HG03097 (cell line): ENCODE measurements around the gene NTRK2.

Experiments
- ATAC-seq: cut with Tn5 transposase; IDR thresholded peaks from one replicate; pipeline ENCODE4 v1.9.1; 2021; ENCODE audit not compliant: unreplicated experiment, low FRiP score

NTRK2 gene

DNA sequence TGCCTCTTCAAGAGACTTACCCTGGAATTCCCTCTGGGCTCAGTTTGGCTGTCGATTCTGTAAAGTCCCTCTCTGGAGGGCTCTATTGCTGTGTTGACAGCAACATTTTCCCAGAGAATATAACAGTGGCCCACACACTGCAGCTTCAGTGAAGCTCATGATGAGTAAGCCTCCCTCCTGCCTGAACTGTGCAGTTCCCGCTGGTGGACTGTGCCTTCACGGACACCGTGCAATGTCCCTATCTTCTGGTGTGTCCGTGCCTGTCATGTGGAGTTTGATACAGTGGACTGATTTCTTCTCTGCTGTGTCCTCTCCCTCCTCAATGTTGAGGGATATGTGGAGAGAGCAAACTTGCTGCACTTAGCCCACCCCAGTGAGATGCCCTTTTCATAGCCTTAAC is 109.0 kb downstream of the NTRK2 start:
- no peak for ATAC-seq

DNA sequence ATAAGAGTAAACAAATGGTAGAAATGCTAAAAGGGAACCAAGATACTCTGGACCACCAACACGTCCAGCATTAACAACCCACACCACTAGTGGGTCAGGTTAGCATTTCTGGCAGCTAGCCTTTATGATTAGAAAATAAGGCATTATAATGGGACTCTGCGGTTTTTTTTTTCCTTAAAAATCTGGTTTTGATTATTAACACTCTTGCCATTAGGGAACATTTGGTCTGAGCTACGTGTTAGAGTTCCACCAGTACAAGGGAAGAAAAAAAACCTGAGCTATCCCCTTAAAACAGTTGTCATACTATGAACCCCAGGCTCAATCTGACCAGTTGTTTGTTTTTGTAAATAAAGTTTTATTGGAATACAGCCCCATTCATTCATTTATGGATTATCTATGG is 110.4 kb downstream of the NTRK2 start:
- no peak for ATAC-seq

DNA sequence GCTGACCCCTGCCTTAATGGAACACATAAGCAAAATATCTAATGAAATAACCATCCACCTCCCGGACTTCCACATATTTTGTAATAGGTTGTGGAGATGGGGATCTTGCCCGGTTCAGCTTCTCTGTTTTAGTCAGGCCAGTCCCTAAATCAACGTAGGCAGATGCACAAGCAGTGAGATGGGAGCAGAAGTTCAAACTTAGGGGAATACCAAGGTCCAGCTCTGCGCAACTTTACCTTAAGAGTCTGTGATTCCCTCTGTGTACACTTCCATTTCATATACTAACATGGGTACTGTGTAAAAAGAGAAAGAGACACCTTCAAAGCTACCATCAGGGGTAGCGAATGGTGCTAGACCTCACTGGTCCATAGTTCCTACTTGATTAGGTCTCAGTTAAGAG is 110.9 kb downstream of the NTRK2 start:
- ATAC-seq: no peak

DNA sequence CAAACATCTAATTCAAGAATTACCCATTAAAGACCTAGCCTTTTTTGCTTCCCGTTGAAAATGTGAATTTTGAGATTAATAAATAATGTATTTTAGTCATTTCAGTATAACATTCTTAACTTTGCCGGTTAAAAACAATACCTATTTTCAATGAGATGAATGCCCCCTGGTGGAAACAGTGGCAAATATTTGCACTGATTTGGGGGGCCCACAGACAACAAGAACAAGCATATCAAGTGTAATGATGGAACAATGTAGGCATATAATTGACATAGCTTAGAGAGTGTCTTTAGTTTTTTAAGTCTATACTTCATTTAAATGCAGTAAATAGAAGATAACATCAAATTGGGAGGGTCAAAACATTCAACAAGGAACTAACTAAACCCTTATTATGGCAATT is 111.9 kb downstream of the NTRK2 start:
- ATAC-seq: no peak

DNA sequence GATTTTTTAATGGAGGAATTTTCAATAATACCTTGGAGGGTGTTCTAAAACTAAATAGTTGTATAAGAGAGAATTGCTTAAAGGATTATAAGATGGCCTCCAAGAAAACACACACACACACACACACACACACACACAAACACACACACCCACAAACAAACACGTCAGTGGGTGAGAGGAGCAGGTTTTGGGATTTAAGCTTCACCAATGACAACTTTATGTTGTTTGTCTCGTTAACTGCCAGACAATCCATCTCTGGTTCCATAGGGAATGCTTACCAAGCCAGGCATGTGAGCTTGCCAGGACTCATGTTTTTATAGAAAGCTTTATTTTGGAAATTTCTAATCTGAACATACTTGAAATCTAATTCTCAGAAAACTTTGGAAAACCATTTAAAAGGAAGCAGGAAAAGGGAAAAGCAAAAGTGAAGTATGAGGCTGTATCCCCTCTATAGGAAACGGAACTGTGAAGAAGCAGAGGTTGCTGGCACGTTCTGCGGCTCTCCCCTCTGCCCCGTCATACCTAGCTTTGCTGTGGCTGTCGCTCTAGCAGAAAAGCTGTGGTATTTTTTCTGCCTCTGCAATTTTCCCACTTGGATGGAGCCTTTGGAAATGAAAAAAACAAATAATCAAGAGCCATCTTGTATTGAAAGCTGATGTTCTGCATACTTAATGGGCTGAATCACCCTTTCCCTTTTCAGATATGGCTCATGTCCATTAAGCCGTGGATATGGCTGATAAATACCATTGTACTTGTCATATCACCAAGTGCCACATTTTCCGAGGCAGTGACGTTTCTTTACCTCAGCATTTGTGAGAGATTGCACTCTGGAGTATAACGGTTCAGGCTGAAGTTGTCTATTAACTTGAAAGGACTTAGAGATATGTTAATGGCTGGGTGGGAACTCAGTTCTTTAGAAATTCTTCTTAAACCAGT is 112.7 kb downstream of the NTRK2 start:
- no peak for ATAC-seq

DNA sequence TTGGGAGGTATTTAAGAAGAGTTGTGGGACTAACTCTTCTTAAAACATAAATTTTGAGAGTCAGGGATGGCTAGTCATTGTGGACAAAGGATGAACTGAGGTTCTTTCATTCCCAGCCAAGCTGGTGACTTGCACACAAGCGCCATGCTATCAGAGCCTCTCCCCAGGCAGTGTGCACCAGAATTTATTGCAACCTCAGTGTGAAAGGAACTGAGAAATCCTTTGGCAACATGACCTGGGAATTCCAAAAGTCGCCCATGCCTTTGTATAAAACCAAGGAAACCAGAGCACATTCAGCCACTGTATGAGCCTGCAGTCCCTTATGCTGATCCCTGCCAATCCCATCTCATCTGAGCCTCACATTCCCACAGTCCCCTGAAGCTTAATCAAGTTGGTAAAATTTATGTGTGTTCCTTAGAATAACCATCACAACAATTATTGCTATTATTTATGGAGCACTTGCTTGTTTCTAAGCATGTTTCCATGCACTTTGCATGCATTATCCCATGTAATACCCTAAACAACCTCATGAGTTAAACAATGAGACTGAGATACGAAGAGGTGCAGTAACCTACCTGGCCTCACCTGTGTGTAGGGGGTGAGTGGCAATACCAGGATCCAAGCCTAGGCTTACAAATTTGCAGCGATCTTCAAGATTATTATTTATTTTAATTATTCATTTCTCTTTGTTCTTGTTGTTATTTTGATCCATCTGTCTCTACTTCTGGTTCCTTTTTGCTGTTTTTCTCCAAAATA is 116.4 kb downstream of the NTRK2 start:
- no peak for ATAC-seq

DNA sequence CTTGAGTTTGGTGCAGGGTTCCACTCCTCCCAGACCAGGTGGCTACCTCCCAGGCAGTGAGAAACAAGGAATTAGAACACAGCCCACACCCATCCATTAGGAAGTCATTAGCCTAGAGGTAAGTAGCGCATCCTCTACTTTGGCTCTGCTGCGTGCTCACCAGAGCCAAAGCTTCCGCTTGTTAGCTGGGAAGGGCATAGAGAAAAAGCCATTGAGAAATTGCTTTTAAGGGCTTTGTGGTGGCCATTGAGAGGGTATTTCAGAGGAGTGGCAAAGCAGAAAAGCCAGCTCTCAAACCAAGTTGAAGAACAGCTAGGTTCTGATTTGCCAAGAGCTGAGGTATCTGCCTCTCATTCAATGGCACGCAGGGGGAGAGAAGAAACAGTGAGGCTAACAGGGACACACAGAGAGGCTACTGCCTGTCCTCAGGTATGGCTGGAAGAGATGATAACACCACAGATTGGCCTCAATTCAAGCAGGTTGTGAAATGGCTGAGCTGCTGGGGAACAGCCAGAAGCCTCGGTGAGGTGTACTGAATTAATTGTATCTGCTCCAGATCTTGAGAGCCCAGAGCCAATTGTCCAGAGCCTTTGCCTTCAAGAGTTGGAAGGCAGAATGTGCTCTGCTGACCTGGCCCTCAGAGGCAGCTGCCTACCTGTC is 119.4 kb downstream of the NTRK2 start:
- ATAC-seq: no peak

- no peak for ATAC-seq
Observed at GRCh38 chr9:84789463-84789830, 119.9 kb downstream of the NTRK2 start.

DNA sequence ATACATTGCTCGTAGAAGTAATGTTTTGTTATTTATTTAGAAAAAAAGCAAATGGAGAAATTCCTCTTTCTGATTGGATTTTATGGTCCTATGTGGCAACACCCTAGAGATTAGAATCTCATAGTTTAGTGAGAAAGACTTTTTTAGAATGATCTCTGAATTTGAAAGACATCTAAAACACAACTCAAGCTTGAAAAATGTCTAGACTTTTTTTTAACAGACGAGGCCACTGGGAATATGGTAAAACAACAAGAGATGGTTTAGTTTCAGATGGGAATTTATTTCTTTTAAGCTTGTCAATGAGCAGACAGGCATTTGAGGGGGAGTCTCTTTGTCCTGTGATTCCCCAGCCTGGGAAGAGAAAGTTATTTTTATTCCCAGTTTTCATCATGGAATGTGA is 122.1 kb downstream of the NTRK2 start:
- ATAC-seq: no peak

GRCh38 chr9:84793251-84793650 is 123.7 kb downstream of the NTRK2 start:
- ATAC-seq: no peak

GRCh38 chr9:84794981-84795637 is 125.6 kb downstream of the NTRK2 start:
- no peak for ATAC-seq

DNA sequence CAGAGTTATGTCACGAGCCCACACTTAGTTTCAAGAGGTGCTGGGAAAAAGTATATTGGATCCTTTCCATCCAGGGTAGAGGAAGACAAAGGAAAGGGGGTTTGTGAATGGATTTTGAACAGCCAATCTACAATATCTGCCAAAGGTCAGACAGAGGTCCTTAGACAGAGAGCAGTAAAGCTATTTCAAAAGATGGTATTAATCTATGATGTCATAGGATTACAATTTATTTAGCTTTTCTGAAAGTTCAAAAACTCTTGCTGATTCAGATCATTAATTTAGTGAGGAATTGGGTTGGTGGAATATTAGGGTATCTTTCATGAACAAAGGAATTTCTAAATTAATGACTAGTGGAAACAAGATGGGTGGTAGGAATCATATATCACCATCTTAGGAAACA is 126.9 kb downstream of the NTRK2 start:
- ATAC-seq: no peak

DNA sequence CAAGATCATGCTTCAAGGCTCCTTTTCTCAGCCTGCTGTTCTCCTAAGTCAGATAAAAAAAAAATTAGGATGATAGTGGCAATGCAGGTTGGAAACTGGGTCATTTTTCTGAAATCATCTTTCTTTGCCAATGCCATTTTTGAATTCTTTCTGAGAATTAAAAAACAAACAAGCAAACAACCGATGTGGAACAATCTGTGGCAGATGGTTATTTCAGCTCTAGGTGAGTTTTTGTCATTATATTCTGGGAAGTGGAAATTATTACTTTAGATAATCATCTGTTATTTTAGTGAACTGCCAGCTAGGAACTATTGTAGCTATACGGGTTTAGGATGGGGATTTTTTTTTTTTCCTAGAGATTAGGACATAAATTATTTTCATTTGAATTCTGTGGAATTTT is 129.7 kb downstream of the NTRK2 start:
- ATAC-seq: no peak

- ATAC-seq: no peak
Observed at GRCh38 chr9:84804951-84805694, 135.6 kb downstream of the NTRK2 start.

GRCh38 chr9:84807431-84807830 is 137.9 kb downstream of the NTRK2 start:
- ATAC-seq: no peak

DNA sequence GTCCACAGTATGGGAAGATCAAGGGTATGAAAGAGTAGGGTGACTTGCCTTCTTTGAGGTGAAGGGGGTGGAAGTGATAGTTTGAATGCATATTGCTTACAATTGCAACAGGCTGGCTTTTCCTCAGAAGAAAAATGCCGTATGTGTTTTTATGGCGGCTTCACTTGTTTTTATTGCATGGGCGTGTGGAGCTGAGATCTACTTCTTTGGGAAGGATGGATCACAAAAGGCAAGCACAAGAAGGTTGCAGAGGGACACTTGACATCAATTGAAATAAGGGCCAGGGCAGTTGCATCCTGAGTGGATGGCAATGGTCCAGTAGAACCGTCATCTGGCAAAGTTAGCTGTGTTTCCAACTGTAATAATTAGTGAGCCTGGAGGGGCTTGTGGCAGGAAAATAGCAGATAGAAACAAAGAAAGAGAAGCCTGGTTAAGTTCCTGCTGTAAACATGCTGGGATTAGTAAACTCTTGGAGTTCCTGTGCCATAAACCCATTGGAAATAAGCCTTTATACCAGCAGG is 138.4 kb downstream of the NTRK2 start:
- ATAC-seq: no peak

DNA sequence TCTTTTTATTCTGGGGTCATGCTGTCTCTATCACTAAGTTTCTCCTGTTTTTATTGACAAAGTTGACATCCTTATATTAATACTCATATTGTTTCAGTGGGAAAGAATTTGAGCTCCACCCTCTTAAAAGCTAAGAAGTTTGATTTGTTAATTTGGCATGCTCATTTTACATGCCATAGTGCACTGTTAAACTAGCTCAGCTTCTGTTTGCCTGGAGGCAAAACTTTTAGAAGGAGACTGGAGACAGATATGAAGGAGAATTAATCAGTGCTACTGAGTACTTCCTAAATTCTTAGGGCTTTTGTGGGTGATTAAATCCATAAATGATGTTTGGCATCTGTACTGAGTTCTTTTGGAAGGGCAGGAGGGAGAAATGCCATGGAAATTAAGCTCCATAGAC is 138.9 kb downstream of the NTRK2 start:
- no peak for ATAC-seq

DNA sequence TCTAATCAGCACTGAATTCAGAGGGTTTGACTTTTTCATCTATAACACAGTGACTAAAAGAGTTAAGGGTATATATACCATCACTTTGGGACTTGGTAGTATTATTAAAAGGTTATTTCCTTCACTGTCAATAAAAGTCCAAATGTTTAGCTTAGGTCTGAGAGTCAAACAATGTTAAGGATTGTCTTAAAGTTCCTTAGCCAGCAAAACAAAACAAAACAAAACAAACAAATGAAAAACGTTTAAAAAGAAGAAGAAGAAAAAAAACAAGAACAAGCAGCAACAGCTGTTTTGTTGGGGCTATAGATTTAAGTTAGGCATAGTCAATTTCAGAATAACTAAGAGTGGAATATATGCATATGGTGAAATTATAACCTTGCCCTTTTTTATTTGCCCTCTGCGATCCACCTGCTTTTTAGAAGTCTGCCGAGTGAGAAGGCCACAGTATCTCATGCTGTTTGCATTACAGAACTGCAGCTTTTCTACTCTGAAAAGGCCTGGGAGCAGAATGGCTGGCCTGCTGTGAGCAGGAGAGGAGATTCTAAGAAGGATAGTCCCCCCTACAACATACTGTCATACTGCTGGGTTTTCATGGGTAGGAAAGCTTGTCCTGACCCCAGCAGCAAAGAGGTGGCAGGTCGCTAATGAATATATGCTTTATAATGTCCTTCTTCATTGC is 141.7 kb downstream of the NTRK2 start:
- ATAC-seq: no peak

DNA sequence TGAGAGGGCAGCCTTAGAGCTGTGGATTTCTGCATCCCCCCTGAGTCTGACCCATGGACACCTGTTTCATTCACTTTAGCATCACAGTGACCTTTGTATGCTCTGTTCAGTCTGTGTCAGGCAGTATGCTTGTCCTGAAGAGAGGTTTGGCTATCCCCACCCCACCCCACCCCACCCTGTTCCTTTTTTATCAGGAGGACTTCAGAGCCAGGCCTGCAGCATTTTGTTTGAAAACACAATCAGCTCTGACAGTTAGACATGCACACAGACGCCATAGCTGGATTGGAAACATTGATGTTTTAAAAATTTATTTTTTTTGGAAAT is 142.2 kb downstream of the NTRK2 start:
- ATAC-seq: no peak

GRCh38 chr9:84812355-84812754 is 142.8 kb downstream of the NTRK2 start:
- ATAC-seq: no peak
